Liver (tissue), 9 donors: ENCODE results near the gene TEX30. TPM values are rescaled to one million over a fixed set of nuclear protein-coding genes. Genes with fewer than 3 reads are reported as not detected.

ENCODE experiments used
- DNase-seq: peaks from one replicate; pipeline ENCODE4 v3.0.0-alpha.2; 2017; ENCODE audit warnings: low spot score
- H3K27ac ChIP-seq, 2 donors: one replicate each; pipeline ENCODE4 v1.7.0; 2013; ENCODE audit warnings: inconsistent platforms in 2 of 2, low read length in 2 of 2, control low read depth in 1 of 2, low read depth in 1 of 2, mild to moderate bottlenecking in 1 of 2
- H3K27me3 ChIP-seq, 4 donors: one replicate each; pipeline versions ENCODE4 v1.6.1 to v1.7.0; 2013; ENCODE audit warnings: low read length in 3 of 4, inconsistent platforms in 1 of 4, mild to moderate bottlenecking in 1 of 4, moderate library complexity in 1 of 4; ENCODE audit not compliant: control insufficient read depth in 4 of 4, insufficient read depth in 4 of 4
- H3K36me3 ChIP-seq, 4 donors: one replicate each; pipeline versions ENCODE4 v1.6.1 to v1.7.0; 2013; ENCODE audit warnings: low read length in 3 of 4, mild to moderate bottlenecking in 3 of 4, low read depth in 1 of 4, moderate library complexity in 1 of 4; ENCODE audit not compliant: control insufficient read depth in 4 of 4, insufficient read depth in 3 of 4
- H3K4me1 ChIP-seq, 4 donors: one replicate each; pipeline versions ENCODE4 v1.6.1 to v1.7.0; 2013; ENCODE audit warnings: low read length in 3 of 4, mild to moderate bottlenecking in 3 of 4, moderate library complexity in 1 of 4; ENCODE audit not compliant: control insufficient read depth in 4 of 4, insufficient read depth in 4 of 4
- H3K4me3 ChIP-seq, 3 donors: one replicate each; pipeline versions ENCODE4 v1.6.1 to v1.7.0; 2013; ENCODE audit warnings: low read length in 3 of 3, control low read depth in 1 of 3, low read depth in 1 of 3, mild to moderate bottlenecking in 1 of 3
- H3K9ac ChIP-seq, 2 donors: one replicate each; pipeline ENCODE4 v1.7.0; 2013; ENCODE audit warnings: low read length in 2 of 2, mild to moderate bottlenecking in 2 of 2, moderate library complexity in 2 of 2, control low read depth in 1 of 2, low read depth in 1 of 2
- H3K9me3 ChIP-seq, 4 donors: one replicate each; pipeline versions ENCODE4 v1.6.1 to v1.7.0; 2013; ENCODE audit warnings: low read length in 3 of 4; ENCODE audit not compliant: control insufficient read depth in 4 of 4
- EGR1 ChIP-seq, 2 donors: IDR thresholded peaks; 2 replicates each; pipeline ENCODE4 v1.6.1; 2016 to 2018; ENCODE audit warnings: antibody characterized with exemption in 2 of 2, low read depth in 2 of 2
- FOXA1 ChIP-seq: IDR thresholded peaks from 2 replicates; pipeline ENCODE4 v1.6.1; 2016; ENCODE audit warnings: antibody characterized with exemption
- FOXA2 ChIP-seq: IDR thresholded peaks from 2 replicates; pipeline ENCODE4 v1.6.1; 2016; ENCODE audit warnings: antibody characterized with exemption
- GABPA ChIP-seq, 2 donors: IDR thresholded peaks in 1 of 2; conservative IDR thresholded peaks in 1 of 2; 2 replicates each; pipeline ENCODE4 v1.6.1; 2016; ENCODE audit warnings: antibody characterized with exemption in 2 of 2, mild to moderate bottlenecking in 1 of 2, moderate library complexity in 1 of 2
- JUND ChIP-seq, 2 donors: IDR thresholded peaks; 2 replicates each; pipeline ENCODE4 v1.6.1; 2016; ENCODE audit warnings: antibody characterized with exemption in 2 of 2
- NR2F2 ChIP-seq: IDR thresholded peaks from 2 replicates; pipeline ENCODE4 v1.6.1; 2016; ENCODE audit warnings: antibody characterized with exemption
- RAD21 ChIP-seq, 2 donors: IDR thresholded peaks; 2 replicates each; pipeline ENCODE4 v1.6.1; 2016; ENCODE audit warnings: antibody characterized with exemption in 2 of 2, mild to moderate bottlenecking in 2 of 2
- REST ChIP-seq: IDR thresholded peaks from 2 replicates; pipeline ENCODE4 v1.6.1; 2016; ENCODE audit warnings: antibody characterized with exemption, mild to moderate bottlenecking
- RXRA ChIP-seq, 2 donors: IDR thresholded peaks; 2 replicates each; pipeline ENCODE4 v1.6.1; 2017 to 2018; ENCODE audit warnings: antibody characterized with exemption in 2 of 2, mild to moderate bottlenecking in 1 of 2
- SP1 ChIP-seq: IDR thresholded peaks from 2 replicates; pipeline ENCODE4 v1.6.1; 2018; ENCODE audit warnings: antibody characterized with exemption, mild to moderate bottlenecking
- TAF1 ChIP-seq: conservative IDR thresholded peaks from 2 replicates; pipeline ENCODE4 v1.6.1; 2016; ENCODE audit warnings: antibody characterized with exemption, mild to moderate bottlenecking
- YY1 ChIP-seq: IDR thresholded peaks from 2 replicates; pipeline ENCODE4 v1.6.1; 2016; ENCODE audit warnings: antibody characterized with exemption, mild to moderate bottlenecking
- WGBS: extraction: QIAGEN DNeasy Blood & Tissue Kit; methylation state at CpG from one replicate; pipeline ENCODE4 v1.1.7; 2013; 5-methylcytosine and 5-hydroxymethylcytosine counted together
- polyA plus RNA-seq, 2 donors: library from polyadenylated mRNA; stranded (reverse) in 1 of 2; unstranded in 1 of 2; fragments of 200-250 nt in 1 of 2; fragments of >200 nt in 1 of 2; fragmentation: Nextera tagmentation in 1 of 2; extraction: Ambion mirVana in 1 of 2; gene quantifications; one replicate each; pipeline versions ENCODE4 v1.2.1 to v1.2.3, GENCODE V29; 2013 to 2015
- total RNA-seq, 2 donors: library from RNA; depleted of rRNA; stranded (reverse); fragments of >200 nt; gene quantifications; one replicate each; pipeline ENCODE4 v1.2.3, GENCODE V29; 2014
- TF ChIP-seq, protein P1 (sequence below): IDR thresholded peaks from 2 replicates; pipeline ENCODE4 v1.6.1; 2016; ENCODE audit warnings: antibody characterized with exemption
- TF ChIP-seq, protein P2 (sequence below): IDR thresholded peaks from 2 replicates; pipeline ENCODE4 v1.6.1; 2016; ENCODE audit warnings: antibody characterized with exemption
- donor health status: healthy.
- donor health status: healthy.
- donor health status: healthy.
- donor health status: healthy.
- donor health status: healthy.

Gene TEX30
- total and polyA plus RNA-seq, 4 donors = 9.9 to 28.2 (median 12.2) TPM

DNA sequence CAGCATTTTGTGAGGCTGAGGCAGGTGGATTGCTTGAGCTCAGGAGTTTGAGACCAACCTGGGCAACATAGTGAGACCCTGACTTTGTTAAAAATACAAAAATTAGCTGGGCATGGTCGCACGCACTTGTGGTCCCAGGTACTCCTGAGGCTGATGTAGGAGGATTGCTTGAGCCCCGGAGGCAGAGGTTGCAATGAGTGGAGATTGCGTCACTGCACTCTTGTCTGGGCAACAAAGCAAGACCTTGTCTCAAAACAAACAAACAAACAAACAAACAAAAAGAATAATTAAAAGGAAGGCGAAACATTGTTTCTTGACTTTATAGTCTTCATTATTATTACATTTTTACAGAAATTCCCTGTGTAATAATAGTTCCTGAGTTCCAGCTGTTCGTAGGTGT, 41.2 kb upstream of the TEX30 start:
- no peak for DNase-seq
- peaks cover 0 to 4% (median 2%) of the 10 kb centered on the region in 4 donors for H3K4me1 ChIP-seq
- peaks cover 0 to 4% (median 0%) of the 10 kb centered on the region in 4 donors for H3K9me3 ChIP-seq
- peaks cover 2 to 13% (median 10%) of the 10 kb centered on the region in 4 donors for H3K36me3 ChIP-seq
- H3K27ac ChIP-seq = no peak overlapping the region
- no peaks in the 10 kb centered on the region for H3K27me3 ChIP-seq
- TF ChIP-seq FOXA2 = no peak
- TF ChIP-seq RXRA (IDR thresholded peaks at IDR 0.05) = no peak
- TF ChIP-seq, protein P1, sequence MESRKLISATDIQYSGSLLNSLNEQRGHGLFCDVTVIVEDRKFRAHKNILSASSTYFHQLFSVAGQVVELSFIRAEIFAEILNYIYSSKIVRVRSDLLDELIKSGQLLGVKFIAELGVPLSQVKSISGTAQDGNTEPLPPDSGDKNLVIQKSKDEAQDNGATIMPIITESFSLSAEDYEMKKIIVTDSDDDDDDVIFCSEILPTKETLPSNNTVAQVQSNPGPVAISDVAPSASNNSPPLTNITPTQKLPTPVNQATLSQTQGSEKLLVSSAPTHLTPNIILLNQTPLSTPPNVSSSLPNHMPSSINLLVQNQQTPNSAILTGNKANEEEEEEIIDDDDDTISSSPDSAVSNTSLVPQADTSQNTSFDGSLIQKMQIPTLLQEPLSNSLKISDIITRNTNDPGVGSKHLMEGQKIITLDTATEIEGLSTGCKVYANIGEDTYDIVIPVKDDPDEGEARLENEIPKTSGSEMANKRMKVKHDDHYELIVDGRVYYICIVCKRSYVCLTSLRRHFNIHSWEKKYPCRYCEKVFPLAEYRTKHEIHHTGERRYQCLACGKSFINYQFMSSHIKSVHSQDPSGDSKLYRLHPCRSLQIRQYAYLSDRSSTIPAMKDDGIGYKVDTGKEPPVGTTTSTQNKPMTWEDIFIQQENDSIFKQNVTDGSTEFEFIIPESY = no peak
- TF ChIP-seq FOXA1 = no peak
- TF ChIP-seq NR2F2 = no peak
- TF ChIP-seq RAD21 (IDR thresholded peaks at IDR 0.05) = no peak
- TF ChIP-seq SP1 = no peak
- TF ChIP-seq TAF1 = no peak
- TF ChIP-seq REST = no peak
- TF ChIP-seq, protein P2, sequence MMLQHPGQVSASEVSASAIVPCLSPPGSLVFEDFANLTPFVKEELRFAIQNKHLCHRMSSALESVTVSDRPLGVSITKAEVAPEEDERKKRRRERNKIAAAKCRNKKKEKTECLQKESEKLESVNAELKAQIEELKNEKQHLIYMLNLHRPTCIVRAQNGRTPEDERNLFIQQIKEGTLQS = no peak
- no peak for TF ChIP-seq EGR1 (IDR thresholded peaks at IDR 0.05; ENCODE audit: low read depth in 2 of 2)
- no peak for TF ChIP-seq YY1
- no peak overlapping the region for H3K4me3 ChIP-seq
- WGBS = 83% methylated on average over 6 of the region's 6 CpGs
- H3K9ac ChIP-seq = no peak overlapping the region

DNA sequence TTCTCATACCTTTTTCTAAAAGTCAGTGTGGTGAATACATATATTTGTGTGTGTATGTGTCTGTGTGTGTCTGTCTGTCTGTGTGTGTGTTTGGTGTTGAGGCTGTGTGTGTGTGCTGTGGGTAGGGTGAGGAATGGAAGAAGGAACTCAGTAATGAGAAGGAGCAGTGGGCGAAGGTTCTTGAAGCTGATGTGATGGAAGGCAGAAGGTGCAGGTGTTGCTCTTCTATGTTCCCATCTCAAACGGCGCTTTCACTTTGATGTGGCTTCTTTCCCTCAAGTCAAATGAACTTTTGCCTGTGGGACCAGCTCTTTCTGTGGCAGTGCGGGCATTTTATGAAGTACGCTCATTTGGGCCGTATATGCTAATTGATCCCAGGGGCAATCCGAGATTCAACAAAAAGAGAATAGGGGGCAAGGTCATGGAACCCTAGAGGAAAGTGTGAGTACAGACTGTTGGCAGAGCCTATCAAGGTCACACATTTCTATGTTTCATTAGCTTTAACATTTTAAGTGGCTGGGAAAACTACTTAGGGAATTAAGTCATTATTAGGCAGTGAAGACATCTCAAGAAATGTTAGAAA, 40.5 kb upstream of the TEX30 start:
- 84% methylated on average over 7 of the region's 7 CpGs for WGBS
- H3K4me3 ChIP-seq = no peak overlapping the region

More for the DNA sequence above, 40.5 kb upstream of the TEX30 start:
- H3K4me1 ChIP-seq = peaks cover 0 to 4% (median 2%) of the 10 kb centered on the region in 4 donors
- no peak overlapping the region for H3K27ac ChIP-seq
- no peaks in the 10 kb centered on the region for H3K27me3 ChIP-seq
- no peak for TF ChIP-seq FOXA2
- TF ChIP-seq FOXA1 = no peak
- TF ChIP-seq JUND (IDR thresholded peaks at IDR 0.05) = no peak
- no peak for TF ChIP-seq RAD21 (IDR thresholded peaks at IDR 0.05)
- no peak for TF ChIP-seq GABPA (IDR thresholded peaks at IDR 0.05 in 1 of 2, conservative IDR thresholded peaks at IDR 0.05 in 1 of 2)
- TF ChIP-seq YY1 = no peak
- TF ChIP-seq EGR1 (IDR thresholded peaks at IDR 0.05; ENCODE audit: low read depth in 2 of 2) = no peak
- no peak for TF ChIP-seq SP1
- H3K36me3 ChIP-seq = peaks cover 0 to 11% (median 9%) of the 10 kb centered on the region in 4 donors
- peaks cover 0 to 4% (median 0%) of the 10 kb centered on the region in 4 donors for H3K9me3 ChIP-seq
- DNase-seq = no peak
- H3K9ac ChIP-seq = no peak overlapping the region
